H1 (cell line): ENCODE results near the gene VPS51. TPM values are rescaled to one million over a fixed set of nuclear protein-coding genes. Genes with fewer than 3 reads are reported as not detected.

ENCODE experiments used
- CTCF ChIA-PET: fragments of 300-600 bp; sonication (Branson Sonifier 250); formaldehyde crosslinking; loops from one replicate; lab custom pipeline; 2021; ENCODE audit not compliant: partially characterized antibody; lab: Charles Lee
- POLR2A ChIA-PET: fragments of 300-600 bp; sonication (Branson Sonifier 250); formaldehyde crosslinking; loops from one replicate; lab custom pipeline; 2021; ENCODE audit warnings: inconsistent platforms; ENCODE audit not compliant: partially characterized antibody; lab: Charles Lee
- DNase-seq, 2 experiments: peaks; one replicate each; pipeline versions ENCODE4 v3.0.0 to v3.0.0-alpha.2; 2010 to 2022; ENCODE audit warnings: low spot score in 2 of 2, low read depth in 1 of 2, mixed read lengths in 1 of 2
- FAIRE-seq: peaks from 2 replicates; lab custom pipeline; 2011; peaks lifted over from hg19 to GRCh38; lab: Jason Lieb, UNC
- H2AFZ ChIP-seq: 2 replicates; pipeline ENCODE4 v1.8.1; 2012; ENCODE audit warnings: low read length, inconsistent platforms
- H2AK5ac ChIP-seq: 2 replicates; pipeline ENCODE4 v1.6.1; 2013; ENCODE audit warnings: low read depth, low read length
- H2BK120ac ChIP-seq: replicated peaks from 2 replicates; pipeline ENCODE3; 2013; ENCODE audit warnings: low read depth, low read length, inconsistent platforms
- H2BK12ac ChIP-seq: 2 replicates; pipeline ENCODE4 v1.6.1; 2013; ENCODE audit warnings: low read depth, low read length
- H2BK15ac ChIP-seq: 2 replicates; pipeline ENCODE4 v1.6.1; 2013; ENCODE audit warnings: low read length
- H2BK20ac ChIP-seq: 2 replicates; pipeline ENCODE4 v1.6.1; 2013; ENCODE audit warnings: low read length
- H2BK5ac ChIP-seq: 2 replicates; pipeline ENCODE4 v1.6.1; 2013; ENCODE audit warnings: low read depth, low read length
- H3K14ac ChIP-seq: 2 replicates; pipeline ENCODE4 v1.6.1; 2013; ENCODE audit warnings: inconsistent platforms; ENCODE audit not compliant: insufficient read length
- H3K18ac ChIP-seq: 2 replicates; pipeline ENCODE4 v1.6.1; 2013; ENCODE audit warnings: low read length; ENCODE audit errors: extremely low read depth
- H3K23ac ChIP-seq: 2 replicates; pipeline ENCODE4 v1.6.1; 2013; ENCODE audit warnings: inconsistent platforms; ENCODE audit not compliant: insufficient read length
- H3K23me2 ChIP-seq: 2 replicates; pipeline ENCODE4 v1.6.1; 2013; ENCODE audit warnings: low read depth, low read length
- H3K27ac ChIP-seq: 2 replicates; pipeline ENCODE4 v1.6.1; 2011; ENCODE audit warnings: low read depth, low read length, inconsistent platforms
- H3K27me3 ChIP-seq, 4 experiments: replicated peaks in 1 of 4; 1 replicate in 1 of 4; 2 replicates in 3 of 4; pipeline versions ENCODE4 v1.6.1 to v1.8.1; 2011 to 2013; ENCODE audit warnings: low read length in 3 of 4, mild to moderate bottlenecking in 3 of 4, inconsistent platforms in 2 of 4, mixed read lengths in 2 of 4, moderate library complexity in 1 of 4; ENCODE audit not compliant: control insufficient read depth in 3 of 4, insufficient read depth in 3 of 4; ENCODE audit errors: extremely low read depth in 1 of 4
- H3K36me3 ChIP-seq, 4 experiments: 2 replicates each; pipeline versions ENCODE4 v1.6.1 to v1.8.1; 2011 to 2013; ENCODE audit warnings: mild to moderate bottlenecking in 4 of 4, low read length in 3 of 4, moderate library complexity in 2 of 4, control low read depth in 1 of 4, inconsistent platforms in 1 of 4; ENCODE audit not compliant: insufficient read depth in 4 of 4, control insufficient read depth in 2 of 4
- H3K4ac ChIP-seq: replicated peaks from 2 replicates; pipeline ENCODE3; 2013; ENCODE audit warnings: low read length, low read depth, mixed read lengths, inconsistent platforms; ENCODE audit not compliant: insufficient read length
- H3K4me1 ChIP-seq, 4 experiments: replicated peaks in 1 of 4; 1 replicate in 1 of 4; 2 replicates in 3 of 4; pipeline versions ENCODE4 v1.6.1 to v1.8.1; 2011 to 2013; ENCODE audit warnings: low read length in 3 of 4, inconsistent platforms in 2 of 4, mixed read lengths in 1 of 4; ENCODE audit not compliant: insufficient read depth in 4 of 4, control insufficient read depth in 3 of 4
- H3K4me2 ChIP-seq, 2 experiments: 2 replicates each; pipeline versions ENCODE4 v1.6.1 to v1.8.1; 2011 to 2013; ENCODE audit warnings: low read depth in 2 of 2, low read length in 2 of 2, control low read depth in 1 of 2, inconsistent platforms in 1 of 2, mild to moderate bottlenecking in 1 of 2; ENCODE audit not compliant: insufficient read depth in 1 of 2
- H3K4me3 ChIP-seq, 4 experiments: fragments of 200-600, 300-600 bp in 1 of 4; sonication (generic), shearing (Covaris generic), sonication (Bioruptor Twin) in 1 of 4; 2 replicates each; pipeline versions ENCODE4 v1.5.1 to v1.8.1; 2011 to 2016; ENCODE audit warnings: low read length in 4 of 4, low read depth in 3 of 4, control low read depth in 2 of 4, inconsistent platforms in 2 of 4, mild to moderate bottlenecking in 2 of 4, mixed read lengths in 1 of 4, moderate library complexity in 1 of 4; ENCODE audit not compliant: insufficient read depth in 2 of 4; ENCODE audit errors: extremely low read depth in 1 of 4
- H3K56ac ChIP-seq: replicated peaks from 2 replicates; pipeline ENCODE3; 2013; ENCODE audit warnings: low read depth, mild to moderate bottlenecking, mixed read lengths, low read length, inconsistent platforms; ENCODE audit not compliant: insufficient read length
- H3K79me1 ChIP-seq: 2 replicates; pipeline ENCODE4 v1.6.1; 2013; ENCODE audit warnings: low read depth, low read length, control low read depth
- H3K79me2 ChIP-seq, 2 experiments: 2 replicates each; pipeline versions ENCODE4 v1.6.1 to v1.8.1; 2012 to 2013; ENCODE audit warnings: low read length in 2 of 2, mild to moderate bottlenecking in 2 of 2, inconsistent platforms in 1 of 2; ENCODE audit not compliant: insufficient read depth in 2 of 2, control insufficient read depth in 1 of 2
- H3K9ac ChIP-seq, 4 experiments: replicated peaks in 1 of 4; 1 replicate in 1 of 4; 2 replicates in 3 of 4; pipeline versions ENCODE4 v1.6.1 to v1.8.1; 2011 to 2013; ENCODE audit warnings: low read depth in 3 of 4, low read length in 3 of 4, control low read depth in 2 of 4, mild to moderate bottlenecking in 2 of 4, moderate library complexity in 2 of 4, inconsistent platforms in 1 of 4; ENCODE audit errors: extremely low read depth in 1 of 4
- H3K9me3 ChIP-seq, 2 experiments: 2 replicates each; pipeline versions ENCODE4 v1.6.1 to v1.8.1; 2012 to 2013; ENCODE audit warnings: mild to moderate bottlenecking in 2 of 2, moderate library complexity in 2 of 2, control low read depth in 1 of 2, inconsistent platforms in 1 of 2, low read depth in 1 of 2, low read length in 1 of 2, mixed read lengths in 1 of 2; ENCODE audit not compliant: insufficient read depth in 2 of 2
- H4K20me1 ChIP-seq, 2 experiments: replicated peaks in 1 of 2; 2 replicates each; pipeline versions ENCODE3 to v1.8.1; 2011 to 2013; ENCODE audit warnings: inconsistent platforms in 2 of 2, low read length in 2 of 2, mild to moderate bottlenecking in 1 of 2; ENCODE audit not compliant: insufficient read depth in 2 of 2, control insufficient read depth in 1 of 2
- H4K5ac ChIP-seq: 2 replicates; pipeline ENCODE4 v1.6.1; 2013; ENCODE audit warnings: low read length, low read depth, mixed read lengths, inconsistent platforms; ENCODE audit not compliant: insufficient read length
- H4K8ac ChIP-seq: 2 replicates; pipeline ENCODE4 v1.8.0; 2013; ENCODE audit warnings: mild to moderate bottlenecking, moderate library complexity, low read length, inconsistent platforms; ENCODE audit not compliant: insufficient read depth; ENCODE audit errors: extremely low read depth
- H4K91ac ChIP-seq: replicated peaks from 2 replicates; pipeline ENCODE3; 2013; ENCODE audit warnings: low read length, mixed read lengths, inconsistent platforms; ENCODE audit not compliant: insufficient read length
- EZH2 ChIP-seq: fragments of 200-600 bp; sonication (generic); IDR thresholded peaks from 2 replicates; pipeline ENCODE4 v1.7.1; 2012; ENCODE audit warnings: low read depth, mild to moderate bottlenecking, moderate library complexity, low read length, inconsistent platforms; ENCODE audit not compliant: severe bottlenecking
- FOSL1 ChIP-seq: IDR thresholded peaks from 2 replicates; pipeline ENCODE4 v1.6.1; 2011; ENCODE audit warnings: mild to moderate bottlenecking, low read depth, low read length, moderate library complexity; ENCODE audit not compliant: insufficient read depth
- GTF2F1 ChIP-seq: IDR thresholded peaks from 2 replicates; pipeline ENCODE4 v1.6.1; 2012; ENCODE audit warnings: low read depth, low read length, improper control_type of control experiment, borderline replicate concordance
- KDM5A ChIP-seq: fragments of 200-600 bp; IDR thresholded peaks from 2 replicates; pipeline ENCODE4 v1.7.1; 2012; ENCODE audit warnings: mild to moderate bottlenecking, low read length, inconsistent platforms, mixed read lengths
- POU5F1 ChIP-seq: IDR thresholded peaks from 2 replicates; pipeline ENCODE4 v1.6.1; 2011; ENCODE audit warnings: low read depth, mild to moderate bottlenecking, low read length, moderate library complexity
- SP4 ChIP-seq: IDR thresholded peaks from 2 replicates; pipeline ENCODE4 v1.6.1; 2012; ENCODE audit warnings: low read length, inconsistent platforms
- SUZ12 ChIP-seq: fragments of 200-600 bp; sonication (generic); IDR thresholded peaks from 2 replicates; pipeline ENCODE4 v1.6.1; 2012; ENCODE audit warnings: mild to moderate bottlenecking, inconsistent platforms, low read length, moderate library complexity, mixed read lengths
- TBP ChIP-seq: IDR thresholded peaks from 2 replicates; pipeline ENCODE4 v1.6.1; 2011; ENCODE audit warnings: low read depth, low read length, improper control_type of control experiment
- TEAD4 ChIP-seq: IDR thresholded peaks from 2 replicates; pipeline ENCODE4 v1.6.1; 2012; ENCODE audit warnings: low read depth, low read length, inconsistent platforms, mixed read lengths
- WGBS, 2 experiments: shearing (Covaris generic) in 1 of 2; methylation state at CpG; one replicate each; pipeline versions ENCODE4 v1.1.6 to v1.1.7; 2013 to 2015; ENCODE audit warnings: low lambda C conversion rate in 2 of 2, mixed read lengths in 2 of 2, inconsistent platforms in 1 of 2, low coverage in 1 of 2, missing lambda C conversion rate in 1 of 2; ENCODE audit not compliant: insufficient replicate concordance in 2 of 2, insufficient coverage in 1 of 2, insufficient read length in 1 of 2; ENCODE audit errors: extremely low coverage in 1 of 2, missing lambda C conversion rate in 1 of 2; 5-methylcytosine and 5-hydroxymethylcytosine counted together
- polyA plus RNA-seq, 7 experiments: library from polyadenylated mRNA; depleted of rRNA in 3 of 7; stranded (reverse) in 5 of 7; unstranded in 2 of 7; fragments of >200 nt in 5 of 7; fragments of 200-250 nt in 2 of 7; gene quantifications; 1 replicate in 5 of 7; 2 replicates in 1 of 7; 4 replicates in 1 of 7; pipeline versions ENCODE4 v1.2.1 to v1.2.3, GENCODE V29; 2011 to 2013; ENCODE audit warnings: missing spikeins in 2 of 7, mixed read lengths in 2 of 7
- total RNA-seq: library from RNA; stranded (reverse); fragmentation: NEBNext Ultra II Directional; extraction: Animal tissue kit (Norgen Biotek cat#: 25700); gene quantifications from 2 replicates; pipeline ENCODE4 v1.2.1, GENCODE V29; 2021

The VPS51 gene
- total and polyA plus RNA-seq, 2 of the 8 experiments (the other 6 are each of a cell fraction or from before 2014, with no cell fraction given) = 97.4 to 142 TPM

- Histone ChIP-seq H3K23me2 (no peaks in the 10 kb centered on the region), H2AFZ (no peak within 1 kb of the TSS), H3K4me1 (no peaks in the 10 kb centered on the region), H3K4me3 (no peak within 1 kb of the TSS), H3K79me1 (no peaks in the 10 kb centered on the region), H2BK5ac (no peak within 1 kb of the TSS), H3K18ac (no peak within 1 kb of the TSS), H3K4me2 (no peak within 1 kb of the TSS), H2BK120ac (no peak within 1 kb of the TSS), H3K27me3 (no peaks in the 10 kb centered on the region; a peak in 1 of 7 replicates), H3K27ac (no peak within 1 kb of the TSS), H2BK15ac (no peak within 1 kb of the TSS), H4K8ac (no peak within 1 kb of the TSS; the same call in 1 of the 2 replicates), H3K9me3 (no peaks in the 10 kb centered on the region)
- CTCF ChIA-PET = interaction anchor here (0.6 to 4.2 kb wide), 7 partner anchors 9 to 1124 kb away, joined by 3 to 28 read pairs (median 5); partner anchors contain the start of gene ARL2
- no peak for FAIRE-seq
- TF ChIP-seq SUZ12 (no peak), TEAD4 (no peak), EZH2 (no peak), FOSL1 (no peak), KDM5A (no peak), SP4 (no peak), POU5F1 (no peak), TBP (no peak), GTF2F1 (no peak)
- TF ChIP-seq, all 59 proteins: peak for 0
- H2BK20ac ChIP-seq = no peak within 1 kb of the TSS
- H2BK12ac ChIP-seq = no peak within 1 kb of the TSS
- peak within 1 kb of the TSS; percentile 65; the same call in 1 of the 2 replicates for H2AK5ac ChIP-seq
- H3K4ac ChIP-seq = no peak within 1 kb of the TSS
- no peak within 1 kb of the TSS for H4K91ac ChIP-seq
- no peak within 1 kb of the TSS for H3K14ac ChIP-seq
- H3K23ac ChIP-seq = no peak within 1 kb of the TSS
- H4K20me1 ChIP-seq = no peaks in the 10 kb centered on the region
- no peak within 1 kb of the TSS for H3K56ac ChIP-seq
- H4K5ac ChIP-seq = no peak within 1 kb of the TSS
- WGBS, 2 experiments = 87% methylated on average over 7 of the region's 8 CpGs; no CpG with 5 or more reads in 1 of the 2 experiments
- no peaks in the 10 kb centered on the region for H3K36me3 ChIP-seq
- no peaks in the 10 kb centered on the region for H3K79me2 ChIP-seq
- H3K9ac ChIP-seq = no peak within 1 kb of the TSS
- DNase-seq = no peak
- POLR2A ChIA-PET = interaction anchor here (0.7 to 3.4 kb wide), 4 partner anchors 10 to 24 kb away, joined by 3 to 16 read pairs (median 6); no protein-coding TSS in a partner anchor
Observed at GRCh38 chr11:65058419-65059054, 37.5 kb upstream of the VPS51 start, which contains the start of gene NAALADL1. TSS of gene NAALADL1 (minus strand) at chr11:65058553. CDS start at chr11:65058521, 32 bp downstream.
